Stomach (tissue), 4 donors: ENCODE data around the gene ZBTB45.

ENCODE experiments used
- EP300 ChIP-seq: sonication (generic); formaldehyde crosslinking; IDR thresholded peaks from one replicate; pipeline ENCODE4 v1.6.1; 2017; ENCODE audit warnings: antibody characterized with exemption
- POLR2A ChIP-seq, 4 donors: fragments of 450-650 bp; IDR thresholded peaks; one replicate each; pipeline ENCODE4 v1.6.1; 2016; ENCODE audit warnings: antibody characterized with exemption in 4 of 4, control low read depth in 2 of 4, mild to moderate bottlenecking in 1 of 4, moderate library complexity in 1 of 4

- TF ChIP-seq POLR2A (IDR thresholded peaks at IDR 0.05) (no peak), EP300 (no peak)
These were observed 32.2 kb upstream of the ZBTB45 start for GRCh38 chr19:58551577-58552471.
